Central memory CD8-positive, alpha-beta T cell (primary cell): ENCODE measurements around the gene MEIOB.
A peak's percentile ranks its signal among the peaks of the same experiment; 100 is the strongest.
"Not testable (repeated sequence)": the region's sequence is repeated elsewhere in the genome, so short reads cannot be mapped to it uniquely, and the experiment has no call there.

ENCODE experiments used
- ATAC-seq: fragments of 150-1000 bp; cut with Tn5 transposase; replicated peaks from 2 replicates; pipeline ENCODE4 v1.10.0; 2022; ENCODE audit warnings: mild to moderate bottlenecking, moderate FRiP score, moderate number of reproducible peaks; ENCODE audit not compliant: poor library complexity, severe bottlenecking; ENCODE audit errors: extremely low read depth
- DNase-seq, 2 donors: peaks; one replicate each; pipeline ENCODE4 v3.0.0; 2021; ENCODE audit warnings: low spot score in 2 of 2
- H3K27ac Mint-ChIP-seq: one replicate; pipeline ENCODE4 v1.8.0; 2022; ENCODE audit warnings: low read depth, mild to moderate bottlenecking, moderate library complexity, mixed read lengths
- H3K27me3 Mint-ChIP-seq: one replicate; pipeline ENCODE4 v1.8.0; 2022; ENCODE audit warnings: mixed read lengths
- H3K36me3 Mint-ChIP-seq: one replicate; pipeline ENCODE4 v1.8.0; 2022; ENCODE audit warnings: mild to moderate bottlenecking, moderate library complexity, mixed read lengths; ENCODE audit not compliant: insufficient read depth
- H3K4me1 Mint-ChIP-seq: one replicate; pipeline ENCODE4 v1.8.0; 2022; ENCODE audit warnings: mixed read lengths
- H3K4me3 Mint-ChIP-seq: one replicate; pipeline ENCODE4 v1.8.0; 2022; ENCODE audit warnings: mild to moderate bottlenecking, moderate library complexity, mixed read lengths
- H3K9me3 Mint-ChIP-seq: one replicate; pipeline ENCODE4 v1.8.0; 2022; ENCODE audit warnings: mixed read lengths

MEIOB gene, protein sequence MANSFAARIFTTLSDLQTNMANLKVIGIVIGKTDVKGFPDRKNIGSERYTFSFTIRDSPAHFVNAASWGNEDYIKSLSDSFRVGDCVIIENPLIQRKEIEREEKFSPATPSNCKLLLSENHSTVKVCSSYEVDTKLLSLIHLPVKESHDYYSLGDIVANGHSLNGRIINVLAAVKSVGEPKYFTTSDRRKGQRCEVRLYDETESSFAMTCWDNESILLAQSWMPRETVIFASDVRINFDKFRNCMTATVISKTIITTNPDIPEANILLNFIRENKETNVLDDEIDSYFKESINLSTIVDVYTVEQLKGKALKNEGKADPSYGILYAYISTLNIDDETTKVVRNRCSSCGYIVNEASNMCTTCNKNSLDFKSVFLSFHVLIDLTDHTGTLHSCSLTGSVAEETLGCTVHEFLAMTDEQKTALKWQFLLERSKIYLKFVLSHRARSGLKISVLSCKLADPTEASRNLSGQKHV

DNA sequence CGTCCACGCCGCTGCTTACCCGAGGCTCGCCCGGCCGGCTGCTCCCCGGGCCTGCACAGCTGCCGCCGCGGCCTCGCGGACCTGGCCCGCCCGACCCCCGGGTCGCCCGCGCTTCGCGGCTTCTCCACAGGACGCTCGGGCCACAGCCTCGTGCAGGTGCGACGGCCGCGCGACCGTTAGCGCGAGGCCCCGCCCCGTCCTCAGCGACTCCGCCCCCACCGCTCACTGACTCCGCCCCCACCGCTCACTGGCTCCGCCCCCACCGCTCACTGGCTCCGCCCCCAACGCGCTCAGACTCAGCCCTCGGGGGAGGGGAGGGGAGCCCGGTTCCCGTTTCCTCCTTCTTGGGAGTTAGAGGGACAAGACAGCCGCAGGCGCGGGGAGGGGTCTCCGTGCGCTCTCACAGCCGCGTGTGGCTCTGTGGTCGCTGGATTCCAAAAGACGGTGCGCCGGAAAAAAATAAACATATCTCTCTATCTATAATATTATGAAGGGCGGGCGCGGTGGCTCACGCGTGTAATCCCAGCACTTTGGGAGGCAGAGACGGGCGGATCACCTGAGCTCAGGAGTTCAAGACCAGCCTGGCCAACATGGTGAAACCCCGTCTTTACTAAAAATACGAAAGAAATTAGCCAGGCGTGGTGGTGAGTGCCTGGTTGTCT, at the start of gene MEIOB:
TSS of gene MEIOB (minus strand) at position 191 of the 662 bp plus-strand sequence. CDS start 3,989 bp downstream, outside the sequence.
- H3K4me1 Mint-ChIP-seq: peaks cover 7% of the 10 kb centered on the region
- no peak for DNase-seq
- ATAC-seq: no peak
- no peaks in the 10 kb centered on the region for H3K36me3 Mint-ChIP-seq
- peak within 1 kb of the TSS; percentile 67 for H3K4me3 Mint-ChIP-seq
- peaks cover 19% of the 10 kb centered on the region for H3K27me3 Mint-ChIP-seq
- peak within 1 kb of the TSS; percentile 80 for H3K27ac Mint-ChIP-seq
- no peaks in the 10 kb centered on the region for H3K9me3 Mint-ChIP-seq

DNA sequence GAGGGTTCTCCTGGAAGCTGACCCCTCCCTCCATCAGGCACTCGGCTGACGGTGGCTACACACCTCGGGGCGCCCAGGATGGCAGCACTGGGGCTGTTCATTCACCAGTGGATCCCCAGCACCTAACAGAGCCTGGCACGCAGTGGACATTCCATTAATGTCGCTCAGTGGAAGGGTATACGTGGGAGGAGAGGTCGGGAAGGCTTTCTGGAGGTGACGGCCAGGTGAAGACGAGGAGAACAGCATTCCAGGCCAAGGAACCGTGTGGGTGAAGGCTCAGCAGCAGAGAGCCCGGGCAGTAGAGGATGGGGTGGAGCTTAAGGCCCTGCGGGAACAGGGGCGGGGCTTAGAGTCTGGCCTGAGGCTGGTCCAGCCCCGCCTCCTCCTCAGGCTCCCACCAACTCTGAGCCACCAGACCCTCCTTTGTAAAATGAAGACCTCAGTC, 48.8 kb upstream of the MEIOB start:
- Mint-ChIP-seq H3K36me3 (peaks cover 5% of the 10 kb centered on the region), H3K4me1 (no peaks in the 10 kb centered on the region), H3K4me3 (no peak overlapping the region), H3K27ac (no peak overlapping the region), H3K9me3 (no peaks in the 10 kb centered on the region), H3K27me3 (peaks cover 68% of the 10 kb centered on the region)
- DNase-seq: no peak
- ATAC-seq: no peak

DNA sequence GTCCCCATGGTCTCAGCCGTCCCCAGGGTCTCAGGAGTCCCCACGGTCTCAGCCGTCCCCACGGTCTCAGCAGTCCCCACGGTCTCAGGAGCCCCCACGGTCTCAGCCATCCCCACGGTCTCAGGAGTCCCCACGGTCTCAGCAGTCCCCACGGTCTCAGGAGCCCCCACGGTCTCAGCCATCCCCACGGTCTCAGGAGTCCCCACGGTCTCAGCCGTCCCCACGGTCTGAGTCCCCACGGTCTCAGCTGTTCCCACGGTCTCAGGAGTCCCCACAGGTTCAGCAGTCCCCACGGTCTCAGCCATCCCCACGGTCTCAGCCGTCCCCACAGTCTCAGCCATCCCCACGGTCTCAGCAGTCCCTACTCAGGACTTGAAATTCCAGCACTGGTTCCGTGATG, 48.2 kb upstream of the MEIOB start:
- H3K36me3 Mint-ChIP-seq, H3K9me3 Mint-ChIP-seq, H3K4me1 Mint-ChIP-seq, H3K4me3 Mint-ChIP-seq, ATAC-seq, DNase-seq, H3K27ac Mint-ChIP-seq: not testable (repeated sequence)
- peaks cover 74% of the 10 kb centered on the region for H3K27me3 Mint-ChIP-seq

DNA sequence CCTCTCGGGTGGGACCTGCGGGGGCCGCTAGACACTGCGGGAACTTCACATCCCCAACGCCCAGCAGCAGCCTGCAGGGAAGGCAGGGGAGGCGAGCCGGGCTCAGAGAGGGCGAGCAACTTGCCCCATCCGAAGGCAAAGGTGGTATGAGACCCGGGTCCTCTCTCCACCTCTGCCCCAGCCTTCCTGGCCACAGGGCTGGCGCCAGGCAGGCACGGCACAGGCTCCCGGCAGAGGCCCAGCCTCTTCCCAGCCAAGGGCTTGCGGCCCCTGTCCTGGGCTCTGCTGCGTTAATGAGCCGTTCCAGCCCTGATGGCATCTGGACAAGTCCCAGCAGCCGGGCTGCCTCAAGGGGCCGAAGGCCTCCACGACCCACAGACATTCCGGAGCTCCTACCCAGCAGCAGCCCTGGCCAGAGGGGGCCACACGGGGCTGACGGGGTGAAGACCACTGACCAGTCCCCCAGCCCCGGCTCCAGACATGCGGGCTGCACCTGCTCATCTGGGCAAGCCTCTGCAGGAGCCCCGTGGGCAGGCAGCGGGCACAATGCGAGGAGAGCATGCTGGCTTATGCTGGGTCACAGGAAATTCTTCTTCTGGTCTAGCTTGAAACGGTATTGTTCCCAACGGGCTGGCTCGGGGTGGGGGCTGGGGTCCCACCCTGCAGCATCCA, 47.5 kb upstream of the MEIOB start:
- no peak for DNase-seq
- Mint-ChIP-seq H3K9me3 (no peaks in the 10 kb centered on the region), H3K4me3 (no peak overlapping the region), H3K27ac (no peak overlapping the region), H3K36me3 (peaks cover 5% of the 10 kb centered on the region), H3K27me3 (peaks cover 74% of the 10 kb centered on the region), H3K4me1 (no peaks in the 10 kb centered on the region)
- ATAC-seq: no peak

DNA sequence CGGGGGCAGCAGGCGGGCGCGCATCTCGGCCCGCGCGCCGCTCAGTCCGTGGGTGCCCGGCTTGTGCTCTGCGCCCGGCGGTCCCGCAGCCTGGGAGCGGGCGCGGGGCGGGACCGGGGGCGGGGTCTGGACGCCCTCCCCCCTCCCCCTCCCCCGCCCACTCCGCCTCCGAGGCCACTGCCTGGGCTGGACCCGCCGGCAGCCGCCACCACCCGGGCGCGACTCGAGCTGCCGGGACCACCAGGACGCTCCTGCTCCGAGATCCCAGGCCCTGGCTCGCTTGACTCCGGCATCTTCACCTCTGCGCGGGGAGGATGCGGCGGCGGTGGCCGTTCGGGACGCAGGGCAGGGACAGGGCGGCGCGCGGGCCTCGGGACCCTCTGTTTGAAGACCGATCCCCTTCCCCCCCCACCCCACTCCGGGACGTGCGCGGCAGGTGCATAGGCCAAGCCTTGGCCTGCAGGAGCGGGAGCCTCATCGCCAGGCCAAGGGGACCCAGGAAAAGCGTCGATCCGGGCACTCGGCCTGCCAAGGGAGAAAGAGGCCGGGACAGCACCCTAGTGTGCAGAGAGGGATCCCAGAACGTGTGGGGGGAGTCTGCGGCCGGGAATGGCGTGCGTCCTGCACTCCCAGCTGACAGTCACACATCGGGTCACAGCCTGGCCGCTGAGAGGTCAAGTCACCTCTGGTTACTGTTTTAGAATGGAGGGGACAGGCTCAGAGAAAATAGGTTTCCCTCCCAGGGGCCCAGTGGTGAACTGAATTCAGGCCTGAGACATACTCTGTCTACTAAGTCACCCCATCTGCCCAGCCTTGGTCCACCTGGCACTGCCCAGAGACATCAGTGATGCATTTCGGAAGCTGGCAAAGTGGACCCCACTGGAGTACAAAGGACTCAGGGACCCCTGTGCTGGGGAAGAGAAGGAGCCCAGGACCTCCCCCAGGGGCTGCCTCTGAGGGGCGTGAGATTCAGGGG, 46.7 kb upstream of the MEIOB start, which contains the start of gene HS3ST6:
TSS of gene HS3ST6 (minus strand) at position 65 of the 976 bp plus-strand sequence. CDS start 92 bp downstream, outside the sequence.
- Mint-ChIP-seq H3K27ac (no peak within 1 kb of the TSS), H3K9me3 (no peaks in the 10 kb centered on the region), H3K4me3 (no peak within 1 kb of the TSS), H3K36me3 (peaks cover 4% of the 10 kb centered on the region), H3K27me3 (peaks cover 67% of the 10 kb centered on the region), H3K4me1 (no peaks in the 10 kb centered on the region)
- no peak for ATAC-seq
- DNase-seq: no peak

DNA sequence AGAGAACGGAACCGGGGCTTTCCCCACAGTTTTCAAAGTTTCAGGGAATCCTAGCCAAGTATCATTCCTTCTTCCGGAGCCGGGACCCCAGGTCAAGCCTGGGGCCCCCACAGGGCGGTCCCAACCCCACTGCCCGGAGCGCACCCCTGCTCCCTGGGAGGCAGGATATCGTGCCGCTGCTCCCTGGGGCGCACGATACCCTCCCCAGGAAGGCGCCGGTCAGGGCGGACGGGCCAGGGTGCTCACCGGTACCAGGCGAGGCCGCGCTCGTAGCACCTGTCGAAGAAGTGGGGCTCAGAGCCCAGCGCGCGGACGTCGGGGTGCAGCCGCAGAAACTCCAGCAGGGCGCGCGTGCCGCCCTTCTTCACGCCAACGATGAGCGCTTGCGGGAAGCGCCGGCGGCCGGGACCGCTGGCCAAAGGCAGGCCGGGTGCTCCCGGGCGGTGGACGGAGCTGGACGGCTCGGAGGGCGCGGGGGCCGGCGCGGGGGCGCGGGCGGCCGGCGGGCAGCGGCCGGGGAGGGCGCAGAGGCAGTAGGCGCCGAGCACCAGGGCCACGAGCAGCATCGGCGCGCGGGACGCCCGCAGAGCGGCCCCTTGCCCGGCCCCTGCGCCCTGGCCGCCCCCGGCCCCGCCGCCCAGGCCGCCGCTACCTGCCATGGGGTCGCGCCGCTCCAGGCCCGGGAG, 45.8 kb upstream of the MEIOB start:
- Mint-ChIP-seq H3K36me3 (peaks cover 4% of the 10 kb centered on the region), H3K4me1 (no peaks in the 10 kb centered on the region), H3K27me3 (peaks cover 59% of the 10 kb centered on the region), H3K9me3 (no peaks in the 10 kb centered on the region), H3K4me3 (no peak overlapping the region), H3K27ac (no peak overlapping the region)
- ATAC-seq (no peak), DNase-seq (no peak)

DNA sequence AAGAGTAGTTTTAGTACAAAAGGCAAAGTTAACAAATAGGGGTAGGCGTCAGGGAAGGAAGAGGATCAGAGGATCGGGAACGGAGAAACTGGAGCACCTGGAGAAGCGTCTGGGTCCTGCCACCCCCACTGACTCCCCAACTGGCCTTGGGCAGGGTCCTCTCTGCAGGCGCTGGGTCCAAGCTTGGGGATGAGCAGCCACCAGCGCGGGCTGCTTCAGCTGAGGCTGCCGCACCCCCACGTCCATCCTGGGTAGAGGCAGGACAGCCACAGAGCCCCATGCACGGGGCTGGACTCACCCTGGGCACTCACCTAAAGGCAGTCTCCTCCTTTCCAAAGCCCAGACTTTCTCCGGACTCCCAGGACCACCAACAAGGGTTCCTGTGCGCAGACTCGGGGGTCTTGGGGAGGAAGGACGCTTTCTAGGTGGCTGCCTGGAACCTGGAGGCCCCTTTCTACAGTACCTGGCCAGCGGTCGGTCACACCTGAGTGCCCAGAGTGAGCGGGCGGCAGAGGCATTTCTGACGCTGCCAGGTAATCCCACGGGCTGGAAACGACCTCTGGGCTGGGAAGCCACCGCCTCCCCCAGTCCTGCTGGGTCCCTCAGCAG, 45.2 kb upstream of the MEIOB start:
- no peaks in the 10 kb centered on the region for H3K4me1 Mint-ChIP-seq

DNA sequence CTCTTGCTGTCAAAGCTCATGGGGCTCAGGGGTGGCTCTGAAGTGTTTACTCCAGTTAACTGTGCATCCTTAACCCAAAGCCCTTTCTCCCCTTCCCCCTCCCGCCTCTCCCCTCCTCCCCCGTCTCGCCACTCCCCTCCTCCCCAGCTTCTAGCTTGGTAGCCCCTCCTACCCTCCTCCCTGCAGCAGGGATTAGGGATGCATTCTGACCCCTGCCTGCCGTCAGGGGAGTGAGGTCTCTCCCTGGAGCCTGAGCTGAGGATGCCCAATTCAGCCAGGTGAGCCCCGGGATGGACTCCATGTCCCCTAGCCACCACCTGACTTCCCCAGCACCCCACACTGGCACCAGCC, 44.7 kb upstream of the MEIOB start:
- Mint-ChIP-seq H3K9me3 (no peaks in the 10 kb centered on the region), H3K27me3 (peaks cover 47% of the 10 kb centered on the region), H3K36me3 (peaks cover 4% of the 10 kb centered on the region), H3K4me3 (no peak overlapping the region), H3K27ac (no peak overlapping the region), H3K4me1 (no peaks in the 10 kb centered on the region)
- ATAC-seq (no peak), DNase-seq (no peak)

More for the DNA sequence above, 45.2 kb upstream of the MEIOB start:
- ATAC-seq: no peak
- no peak for DNase-seq
- Mint-ChIP-seq H3K36me3 (peaks cover 4% of the 10 kb centered on the region), H3K4me3 (no peak overlapping the region), H3K9me3 (no peaks in the 10 kb centered on the region), H3K27me3 (peaks cover 52% of the 10 kb centered on the region), H3K27ac (no peak overlapping the region)

DNA sequence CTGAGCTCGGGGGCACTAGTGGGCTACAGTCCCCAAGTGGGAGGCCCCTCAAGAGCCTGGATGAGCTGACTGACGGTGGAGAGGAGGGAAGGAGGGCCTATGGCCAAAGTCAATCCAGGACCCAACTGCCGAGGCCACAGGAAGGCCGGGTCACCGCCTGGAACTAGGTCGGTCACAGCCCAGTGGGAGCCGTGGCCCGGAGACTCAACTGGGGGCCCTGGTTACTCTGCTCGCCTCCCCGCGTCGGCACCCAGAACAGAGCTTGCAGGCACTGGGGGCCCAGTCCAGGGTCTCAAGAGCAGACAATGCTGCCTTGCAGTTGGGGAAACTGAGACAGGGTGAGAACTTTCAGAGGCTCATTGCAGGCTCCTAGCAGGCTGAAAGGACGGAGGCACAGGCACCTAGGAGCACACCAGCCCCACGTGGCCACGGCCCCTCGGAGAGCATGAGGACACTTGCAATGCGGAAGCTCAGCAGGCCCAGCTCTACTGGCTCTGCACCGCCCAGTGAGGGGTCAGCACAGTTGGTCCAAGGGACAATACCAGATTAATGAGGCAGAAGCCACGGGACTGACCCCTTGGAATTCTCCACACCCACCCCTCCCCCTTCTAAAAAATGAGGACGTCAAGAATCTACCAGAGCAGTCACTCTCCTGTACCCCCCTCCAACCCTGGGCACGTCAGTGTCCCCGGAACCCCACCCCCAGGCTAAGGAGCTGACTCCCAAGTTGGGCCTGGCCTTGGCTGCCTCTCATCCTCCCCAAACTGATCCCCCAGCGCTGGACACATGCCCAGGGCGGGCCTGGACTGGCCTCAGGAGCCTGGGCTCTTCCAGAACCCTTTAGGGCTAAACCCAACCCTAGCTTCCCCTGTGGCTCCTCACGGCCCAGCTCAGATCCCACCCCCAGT, 44.0 kb upstream of the MEIOB start:
- no peaks in the 10 kb centered on the region for H3K9me3 Mint-ChIP-seq
- H3K4me1 Mint-ChIP-seq: no peaks in the 10 kb centered on the region
- H3K36me3 Mint-ChIP-seq: peaks cover 4% of the 10 kb centered on the region
- DNase-seq (no peak), ATAC-seq (no peak)
- H3K27ac Mint-ChIP-seq: no peak overlapping the region
- H3K27me3 Mint-ChIP-seq: peaks cover 41% of the 10 kb centered on the region
- no peak overlapping the region for H3K4me3 Mint-ChIP-seq

DNA sequence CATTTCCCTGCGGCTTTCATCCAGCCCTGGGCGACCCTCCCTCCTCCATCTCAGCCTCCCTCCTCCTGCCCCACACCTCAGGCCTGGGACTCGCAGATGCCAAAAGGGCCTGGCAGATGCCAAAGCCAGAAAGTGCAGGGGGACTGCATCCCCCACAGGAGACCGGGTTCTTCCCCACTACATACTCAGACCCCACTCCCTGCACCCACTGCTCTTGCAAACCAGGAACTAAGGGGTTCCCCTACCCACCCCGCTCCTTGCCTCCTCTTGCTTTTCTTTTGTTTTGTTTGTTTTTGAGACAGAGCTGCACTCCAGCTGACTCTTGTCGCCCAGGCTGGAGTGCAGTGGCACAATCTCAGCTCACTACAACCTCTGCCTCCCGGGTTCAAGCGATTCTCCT, 43.0 kb upstream of the MEIOB start:
- H3K27me3 Mint-ChIP-seq: peaks cover 31% of the 10 kb centered on the region
- ATAC-seq: no peak

More for the DNA sequence above, 43.0 kb upstream of the MEIOB start:
- peaks cover 4% of the 10 kb centered on the region for H3K36me3 Mint-ChIP-seq
- H3K9me3 Mint-ChIP-seq: no peaks in the 10 kb centered on the region
- H3K4me3 Mint-ChIP-seq: no peak overlapping the region
- no peak for DNase-seq
- H3K27ac Mint-ChIP-seq: no peak overlapping the region
- no peaks in the 10 kb centered on the region for H3K4me1 Mint-ChIP-seq
